H4 (cell line): ENCODE results near the gene CYREN. TPM values are rescaled to one million over a fixed set of nuclear protein-coding genes. Genes with fewer than 3 reads are reported as not detected.

ENCODE experiments used
- total RNA-seq: library from RNA; depleted of rRNA; stranded (reverse); fragments of >200 nt; shearing (Covaris generic); gene quantifications from 2 replicates; pipeline ENCODE4 v1.2.3, GENCODE V29; 2014; rRNA removed

CYREN gene
- total RNA-seq, 1 experiment from 2014 or later = 69.1 TPM

Other genes with a start within 250 kb of the CYREN start
- gene AGBL3, start 184.2 kb downstream of the CYREN start, total RNA-seq = 1.2 TPM in 1 of 2 replicates, not detected in the other
- gene TMEM140, start 22.6 kb downstream of the CYREN start, total RNA-seq = 18.6 and 27.3 TPM in 2 replicates
- gene WDR91, start 40.8 kb upstream of the CYREN start, total RNA-seq = 2.8 and 3.6 TPM in 2 replicates
- gene STRA8, start 63.1 kb upstream of the CYREN start, total RNA-seq = not detected in 2 replicates